IMR-90 (cell line): ENCODE results near the gene CEL. TPM values are rescaled to one million over a fixed set of nuclear protein-coding genes. Genes with fewer than 3 reads are reported as not detected.

Experiments
- ATAC-seq: fragments of 200-7000 bp; cut with Tn5 transposase; 2 replicates; pipeline ENCODE4 v1.9.1; 2020; ENCODE audit warnings: low read depth, mild to moderate bottlenecking, moderate library complexity
- BruUV-seq: library from RNA; stranded (reverse); fragments of 400-500 nt; replicated peaks from 2 replicates; lab custom pipeline; 2021; lab: Mats Ljungman, UMichigan
- CTCF ChIA-PET: fragments of 300-600 bp; formaldehyde crosslinking; extraction: SDS; loops from one replicate; lab custom pipeline; 2021; ENCODE audit warnings: antibody characterized with exemption; lab: Yijun Ruan, JAX
- POLR2A ChIA-PET: fragments of 300-600 bp; sonication (Branson Sonifier 250); formaldehyde crosslinking; loops from one replicate; lab custom pipeline; 2022; ENCODE audit warnings: antibody characterized with exemption; ENCODE audit not compliant: unreplicated experiment; lab: Charles Lee
- DNase-seq: peaks from one replicate; pipeline ENCODE4 v3.0.0; 2013
- H2AFZ ChIP-seq: replicated peaks from 2 replicates; pipeline ENCODE3; 2013; ENCODE audit warnings: low read length, mild to moderate bottlenecking; ENCODE audit not compliant: poor library complexity
- H2AK5ac ChIP-seq: 2 replicates; pipeline ENCODE4 v1.6.1; 2013; ENCODE audit warnings: low read depth, low read length, inconsistent platforms
- H2AK9ac ChIP-seq: replicated peaks from 2 replicates; pipeline ENCODE3; 2013; ENCODE audit warnings: mild to moderate bottlenecking, low read depth, low read length, moderate library complexity; ENCODE audit not compliant: poor library complexity
- H2BK120ac ChIP-seq: 2 replicates; pipeline ENCODE4 v1.6.1; 2013; ENCODE audit warnings: low read depth, low read length, inconsistent platforms
- H2BK15ac ChIP-seq: 3 replicates; pipeline ENCODE4 v1.6.1; 2013; ENCODE audit warnings: low read depth, low read length, inconsistent platforms
- H2BK20ac ChIP-seq: 2 replicates; pipeline ENCODE4 v1.6.1; 2013; ENCODE audit warnings: low read depth, mild to moderate bottlenecking, inconsistent platforms, low read length, moderate library complexity
- H2BK5ac ChIP-seq: 2 replicates; pipeline ENCODE4 v1.6.1; 2013; ENCODE audit warnings: mild to moderate bottlenecking, low read depth, low read length, inconsistent platforms; ENCODE audit not compliant: poor library complexity, severe bottlenecking
- H3K14ac ChIP-seq: replicated peaks from 2 replicates; pipeline ENCODE4 v1.6.1; 2013; ENCODE audit warnings: low read depth, low read length, inconsistent platforms
- H3K18ac ChIP-seq: 2 replicates; pipeline ENCODE4 v1.6.1; 2013; ENCODE audit warnings: low read depth, low read length, control low read depth
- H3K23ac ChIP-seq: 2 replicates; pipeline ENCODE4 v1.6.1; 2013; ENCODE audit warnings: low read depth, low read length, inconsistent platforms
- H3K27ac ChIP-seq: 2 replicates; pipeline ENCODE4 v1.5.1; 2013; ENCODE audit warnings: mild to moderate bottlenecking, control low read depth, low read length; ENCODE audit not compliant: insufficient read depth
- H3K27me3 ChIP-seq: 2 replicates; pipeline ENCODE4 v1.6.1; 2013; ENCODE audit warnings: low read length; ENCODE audit not compliant: control insufficient read depth, insufficient read depth
- H3K36me3 ChIP-seq: 2 replicates; pipeline ENCODE4 v1.6.1; 2013; ENCODE audit warnings: low read length, mixed read lengths; ENCODE audit not compliant: control insufficient read depth, insufficient read depth
- H3K4ac ChIP-seq: 2 replicates; pipeline ENCODE4 v1.6.1; 2013; ENCODE audit warnings: low read depth, low read length, inconsistent platforms
- H3K4me1 ChIP-seq: 2 replicates; pipeline ENCODE4 v1.6.1; 2013; ENCODE audit warnings: low read length, mixed read lengths; ENCODE audit not compliant: control insufficient read depth, insufficient read depth
- H3K4me2 ChIP-seq: 2 replicates; pipeline ENCODE4 v1.6.1; 2013; ENCODE audit warnings: low read depth, mild to moderate bottlenecking, control low read depth, low read length, moderate library complexity
- H3K4me3 ChIP-seq: 2 replicates; pipeline ENCODE4 v1.5.1; 2013; ENCODE audit warnings: low read depth, mild to moderate bottlenecking, control low read depth, low read length, moderate library complexity; ENCODE audit not compliant: insufficient read depth
- H3K56ac ChIP-seq: 2 replicates; pipeline ENCODE4 v1.6.1; 2013; ENCODE audit warnings: low read length, inconsistent platforms; ENCODE audit not compliant: insufficient read depth; ENCODE audit errors: extremely low read depth
- H3K79me1 ChIP-seq, 2 experiments: 2 replicates each; pipeline ENCODE4 v1.6.1; 2013; ENCODE audit warnings: low read length in 2 of 2, inconsistent platforms in 1 of 2, low read depth in 1 of 2
- H3K9ac ChIP-seq: 2 replicates; pipeline ENCODE4 v1.6.1; 2013; ENCODE audit warnings: low read depth, low read length, control low read depth
- H3K9me1 ChIP-seq: 2 replicates; pipeline ENCODE4 v1.6.1; 2013; ENCODE audit warnings: low read length, inconsistent platforms; ENCODE audit not compliant: insufficient read depth
- H3K9me3 ChIP-seq: 2 replicates; pipeline ENCODE4 v1.6.1; 2013; ENCODE audit warnings: low read length; ENCODE audit not compliant: control insufficient read depth, insufficient read depth
- H4K20me1 ChIP-seq: 2 replicates; pipeline ENCODE4 v1.6.1; 2013; ENCODE audit warnings: low read length, inconsistent platforms; ENCODE audit not compliant: insufficient read depth
- H4K5ac ChIP-seq: 2 replicates; pipeline ENCODE4 v1.6.1; 2013; ENCODE audit warnings: mild to moderate bottlenecking, low read depth, low read length, control low read depth
- H4K8ac ChIP-seq, 2 experiments: 2 replicates each; pipeline ENCODE4 v1.6.1; 2013; ENCODE audit warnings: low read depth in 2 of 2, low read length in 2 of 2, control low read depth in 1 of 2, inconsistent platforms in 1 of 2
- H4K91ac ChIP-seq: 2 replicates; pipeline ENCODE4 v1.6.1; 2013; ENCODE audit warnings: low read depth, low read length, inconsistent platforms; ENCODE audit not compliant: insufficient read depth
- POLR2A ChIP-seq: IDR thresholded peaks from 2 replicates; pipeline ENCODE4 v1.6.1; 2012; ENCODE audit warnings: mild to moderate bottlenecking, low read depth, low read length
- SMC3 ChIP-seq: fragments of 150-350 bp; IDR thresholded peaks from 2 replicates; pipeline ENCODE4 v1.6.1; 2016; ENCODE audit warnings: low read depth, mild to moderate bottlenecking, antibody characterized with exemption, low read length, moderate library complexity
- WGBS, 2 experiments: methylation state at CpG; one replicate each; pipeline versions ENCODE4 v1.1.5 to v1.1.7; 2013; ENCODE audit warnings: missing lambda C conversion rate in 2 of 2; ENCODE audit not compliant: insufficient read length in 1 of 2; ENCODE audit errors: extremely low coverage in 2 of 2; 5-methylcytosine and 5-hydroxymethylcytosine counted together
- dilution Hi-C: fragments of 300-500 bp; cut with HindIII; formaldehyde crosslinking; loops from one replicate; pipeline ENCODE4 v1.14.3; 2018; ENCODE audit warnings: low sequenced_read_pairs; ENCODE audit not compliant: unreplicated experiment
- in situ Hi-C: fragments of 300-500 bp; cut with MboI; formaldehyde crosslinking; loops from 3 replicates; pipeline ENCODE4 v1.14.3; 2019; ENCODE audit warnings: low sequenced_read_pairs, inconsistent platforms, mixed read lengths
- intact Hi-C: fragments of 100-400 bp; cut with micrococcal nuclease; formaldehyde crosslinking; loops from 2 replicates; pipeline ENCODE4 v1.10.0; 2022
- polyA plus RNA-seq, 3 experiments: library from polyadenylated mRNA; depleted of rRNA; stranded (reverse); fragments of >200 nt; gene quantifications; 2 replicates each; pipeline ENCODE4 v1.2.3, GENCODE V29; 2012; ENCODE audit warnings: low replicate concordance in 1 of 3
- total RNA-seq: library from RNA; depleted of rRNA; stranded (reverse); fragments of >200 nt; gene quantifications from 2 replicates; pipeline ENCODE4 v1.2.3, GENCODE V29; 2012

Gene CEL
- total and polyA plus RNA-seq, 2 of the 4 experiments (the other 2 are of a cell fraction), result under 0.01 to 0.75 TPM

- Histone ChIP-seq H2AFZ (no peak overlapping the region), H4K8ac (no peak overlapping the region), H2BK5ac (no peak overlapping the region), H2BK15ac (no peak overlapping the region), H4K20me1 (no peaks in the 10 kb centered on the region), H3K14ac (no peak overlapping the region), H4K91ac (no peak overlapping the region), H3K18ac (no peak overlapping the region), H3K23ac (no peak overlapping the region), H3K4me1 (no peaks in the 10 kb centered on the region), H4K5ac (no peak overlapping the region), H3K4me3 (no peak overlapping the region), H2BK20ac (no peak overlapping the region), H3K9ac (no peak overlapping the region), H2BK120ac (no peak overlapping the region), H3K36me3 (peaks cover 22% of the 10 kb centered on the region), H3K9me3 (peaks cover 5% of the 10 kb centered on the region; the same call in 1 of the 2 replicates), H2AK5ac (no peak overlapping the region), H3K4me2 (no peak overlapping the region), H3K27ac (no peak overlapping the region), H2AK9ac (no peak overlapping the region), H3K56ac (no peak overlapping the region), H3K4ac (no peak overlapping the region), H3K9me1 (no peaks in the 10 kb centered on the region), H3K27me3 (no peaks in the 10 kb centered on the region), H3K79me1 (no peaks in the 10 kb centered on the region)
- intact Hi-C loops, result no loop called here
- ChIA-PET CTCF (interaction anchor here (0.9 to 1.3 kb wide), 2 partner anchors 19 to 49 kb away, joined by 3 read pairs; no protein-coding TSS in a partner anchor), POLR2A (no interaction called here)
- dilution Hi-C loops, result no loop called here
- no peak for ATAC-seq
- DNase-seq, result no peak
- in situ Hi-C loops, result no loop called here
- TF ChIP-seq SMC3 (no peak), POLR2A (no peak)
- no TSS peak for BruUV-seq
- WGBS, 2 experiments, result no CpG with 5 or more reads among the region's 3 CpGs
Observed at GRCh38 chr9:133094842-133095393, 33.1 kb downstream of the CEL start.
